Activated CD8-positive, alpha-beta T cell treated with anti-CD3 and anti-CD28 coated beads, Interleukin-2, amount 10 ng/mL, durations not matched to agents 7 days and 5 days (primary cell): ENCODE measurements around the gene CDYL. TPM values are rescaled to one million over a fixed set of nuclear protein-coding genes. Genes with fewer than 3 reads are reported as not detected.
"Not testable (repeated sequence)": the region's sequence is repeated elsewhere in the genome, so short reads cannot be mapped to it uniquely, and the experiment has no call there.

Experiments used
- ATAC-seq: fragments of 150-1000 bp; cut with Tn5 transposase; one replicate; pipeline ENCODE4 v1.10.0; 2021; ENCODE audit warnings: moderate library complexity
- CTCF ChIA-PET: fragments of 350-600 bp; sonication (Branson Sonifier 250); formaldehyde crosslinking; loops from one replicate; lab custom pipeline; 2021; ENCODE audit warnings: antibody characterized with exemption; lab: Charles Lee
- POLR2A ChIA-PET: fragments of 350-600 bp; sonication (Branson Sonifier 250); formaldehyde crosslinking; loops from one replicate; lab custom pipeline; 2021; ENCODE audit warnings: antibody characterized with exemption; lab: Charles Lee
- DNase-seq: peaks from one replicate; pipeline ENCODE4 v3.0.0-alpha.2; 2020
- H3K27ac Mint-ChIP-seq: one replicate; pipeline ENCODE4 v1.8.0; 2021; ENCODE audit warnings: mild to moderate bottlenecking, mixed read lengths
- H3K27me3 Mint-ChIP-seq: one replicate; pipeline ENCODE4 v1.8.0; 2021; ENCODE audit warnings: low read depth, mixed read lengths
- H3K36me3 Mint-ChIP-seq: one replicate; pipeline ENCODE4 v1.8.0; 2021; ENCODE audit warnings: low read depth, mixed read lengths
- H3K4me1 Mint-ChIP-seq: one replicate; pipeline ENCODE4 v1.8.0; 2021; ENCODE audit warnings: low read depth, mixed read lengths
- H3K4me3 Mint-ChIP-seq: one replicate; pipeline ENCODE4 v1.8.0; 2021; ENCODE audit warnings: mild to moderate bottlenecking, mixed read lengths
- H3K9me3 Mint-ChIP-seq: one replicate; pipeline ENCODE4 v1.8.0; 2022; ENCODE audit warnings: mixed read lengths; ENCODE audit not compliant: insufficient read depth
- total RNA-seq, 2 experiments: library from RNA; stranded (reverse); gene quantifications; one replicate each; pipeline ENCODE4 v1.2.3, GENCODE V29; 2021

Gene CDYL
- total RNA-seq, 2 experiments from 2014 or later = 32.5 to 36.3 TPM

- CTCF ChIA-PET = interaction anchor here (1.0 kb wide), 1 partner anchor 88 kb away, joined by 3 read pairs; no protein-coding TSS in a partner anchor
- no peak overlapping the region for H3K27ac Mint-ChIP-seq
- no peak for ATAC-seq
Observed at GRCh38 chr6:4819706-4820283, 43.6 kb downstream of the CDYL start.

GRCh38 chr6:4820704-4821276 is 44.6 kb downstream of the CDYL start:
- CTCF ChIA-PET = interaction anchor here (1.0 kb wide), 1 partner anchor 87 kb away, joined by 3 read pairs; no protein-coding TSS in a partner anchor
- peaks cover 6% of the 10 kb centered on the region for H3K9me3 Mint-ChIP-seq

More at GRCh38 chr6:4819706-4820283, 43.6 kb downstream of the CDYL start:
- POLR2A ChIA-PET = no interaction called here
- DNase-seq = no peak
- Mint-ChIP-seq H3K36me3 (peaks cover 10% of the 10 kb centered on the region), H3K27me3 (no peaks in the 10 kb centered on the region), H3K4me1 (peaks cover 11% of the 10 kb centered on the region), H3K9me3 (peaks cover 6% of the 10 kb centered on the region), H3K4me3 (no peak overlapping the region)

GRCh38 chr6:4822476-4822875 is 46.3 kb downstream of the CDYL start:
- no peak for DNase-seq
- ATAC-seq = no peak
- no peak overlapping the region for H3K4me3 Mint-ChIP-seq
- H3K27me3 Mint-ChIP-seq = no peaks in the 10 kb centered on the region
- no peak overlapping the region for H3K27ac Mint-ChIP-seq
- ChIA-PET CTCF (no interaction called here), POLR2A (no interaction called here)
- peaks cover 21% of the 10 kb centered on the region for H3K9me3 Mint-ChIP-seq
- H3K4me1 Mint-ChIP-seq = peaks cover 10% of the 10 kb centered on the region
- H3K36me3 Mint-ChIP-seq = peaks cover 16% of the 10 kb centered on the region

More at GRCh38 chr6:4820704-4821276, 44.6 kb downstream of the CDYL start:
- Mint-ChIP-seq H3K27ac (no peak overlapping the region), H3K27me3 (no peaks in the 10 kb centered on the region), H3K36me3 (peaks cover 10% of the 10 kb centered on the region), H3K4me1 (peaks cover 10% of the 10 kb centered on the region), H3K4me3 (no peak overlapping the region)
- no peak for DNase-seq
- POLR2A ChIA-PET = no interaction called here
- no peak for ATAC-seq

GRCh38 chr6:4828187-4828698 is 52.0 kb downstream of the CDYL start:
- Mint-ChIP-seq H3K27me3 (no peaks in the 10 kb centered on the region), H3K27ac (no peak overlapping the region), H3K9me3 (peaks cover 38% of the 10 kb centered on the region), H3K36me3 (peaks cover 23% of the 10 kb centered on the region), H3K4me1 (no peaks in the 10 kb centered on the region), H3K4me3 (no peak overlapping the region)
- DNase-seq (no peak), ATAC-seq (no peak)
- POLR2A ChIA-PET = no interaction called here
- CTCF ChIA-PET = interaction anchor here (1.4 kb wide), 1 partner anchor 17 kb away, joined by 4 read pairs; no protein-coding TSS in a partner anchor

- ChIA-PET CTCF (no interaction called here), POLR2A (no interaction called here)
- H3K27ac Mint-ChIP-seq = no peak overlapping the region
- DNase-seq (no peak), ATAC-seq (no peak)
- no peaks in the 10 kb centered on the region for H3K4me1 Mint-ChIP-seq
- H3K27me3 Mint-ChIP-seq = no peaks in the 10 kb centered on the region
- peaks cover 38% of the 10 kb centered on the region for H3K9me3 Mint-ChIP-seq
- H3K4me3 Mint-ChIP-seq = no peak overlapping the region
- H3K36me3 Mint-ChIP-seq = peaks cover 20% of the 10 kb centered on the region
Observed at GRCh38 chr6:4829089-4829488, 52.9 kb downstream of the CDYL start.

GRCh38 chr6:4835540-4835939 is 59.3 kb downstream of the CDYL start:
- DNase-seq, H3K27ac Mint-ChIP-seq, POLR2A ChIA-PET, H3K27me3 Mint-ChIP-seq, CTCF ChIA-PET, ATAC-seq, H3K4me3 Mint-ChIP-seq: not testable (repeated sequence)
- H3K4me1 Mint-ChIP-seq = peaks cover 12% of the 10 kb centered on the region
- H3K36me3 Mint-ChIP-seq = peaks cover 28% of the 10 kb centered on the region
- H3K9me3 Mint-ChIP-seq = peaks cover 25% of the 10 kb centered on the region

- Mint-ChIP-seq H3K4me3 (no peak overlapping the region), H3K4me1 (peaks cover 26% of the 10 kb centered on the region), H3K36me3 (peaks cover 48% of the 10 kb centered on the region), H3K27ac (no peak overlapping the region), H3K9me3 (peaks cover 49% of the 10 kb centered on the region), H3K27me3 (no peaks in the 10 kb centered on the region)
- ATAC-seq = no peak
- no peak for DNase-seq
- ChIA-PET CTCF (no interaction called here), POLR2A (no interaction called here)
Observed at GRCh38 chr6:4840169-4840568, 64.0 kb downstream of the CDYL start.

- no peak overlapping the region for H3K27ac Mint-ChIP-seq
- CTCF ChIA-PET = interaction anchor here (1.0 to 1.1 kb wide), 2 partner anchors 16 to 52 kb away, joined by 3 read pairs; no protein-coding TSS in a partner anchor
Observed at GRCh38 chr6:4844108-4844507, 67.9 kb downstream of the CDYL start.

GRCh38 chr6:4846387-4846786 is 70.2 kb downstream of the CDYL start:
- H3K9me3 Mint-ChIP-seq = peaks cover 18% of the 10 kb centered on the region
- no peak for ATAC-seq

More at GRCh38 chr6:4844108-4844507, 67.9 kb downstream of the CDYL start:
- Mint-ChIP-seq H3K36me3 (peaks cover 32% of the 10 kb centered on the region), H3K4me3 (no peak overlapping the region), H3K9me3 (peaks cover 33% of the 10 kb centered on the region), H3K27me3 (no peaks in the 10 kb centered on the region), H3K4me1 (peaks cover 29% of the 10 kb centered on the region)
- POLR2A ChIA-PET = interaction anchor here (0.6 kb wide), 1 partner anchor 255 kb away, joined by 4 read pairs; no protein-coding TSS in a partner anchor
- ATAC-seq (no peak), DNase-seq (peak; percentile 28)

GRCh38 chr6:4848382-4849068 is 72.3 kb downstream of the CDYL start:
- peaks cover 11% of the 10 kb centered on the region for H3K36me3 Mint-ChIP-seq
- no peak overlapping the region for H3K27ac Mint-ChIP-seq
- ChIA-PET CTCF (interaction anchor here (1.0 kb wide), 1 partner anchor 59 kb away, joined by 3 read pairs; no protein-coding TSS in a partner anchor), POLR2A (interaction anchor here (0.5 to 0.7 kb wide), 2 partner anchors 41 to 133 kb away, joined by 3 read pairs; no protein-coding TSS in a partner anchor)
- H3K27me3 Mint-ChIP-seq = no peaks in the 10 kb centered on the region
- ATAC-seq (no peak), DNase-seq (no peak)
- H3K4me3 Mint-ChIP-seq = no peak overlapping the region
- peaks cover 27% of the 10 kb centered on the region for H3K4me1 Mint-ChIP-seq
- H3K9me3 Mint-ChIP-seq = peaks cover 11% of the 10 kb centered on the region

More at GRCh38 chr6:4846387-4846786, 70.2 kb downstream of the CDYL start:
- H3K4me1 Mint-ChIP-seq = peaks cover 19% of the 10 kb centered on the region
- POLR2A ChIA-PET = no interaction called here
- no peaks in the 10 kb centered on the region for H3K27me3 Mint-ChIP-seq
- CTCF ChIA-PET = no interaction called here
- H3K36me3 Mint-ChIP-seq = peaks cover 20% of the 10 kb centered on the region
- H3K27ac Mint-ChIP-seq = no peak overlapping the region
- DNase-seq = no peak
- no peak overlapping the region for H3K4me3 Mint-ChIP-seq

GRCh38 chr6:4849226-4850022 is 73.2 kb downstream of the CDYL start:
- CTCF ChIA-PET = interaction anchor here (1.0 kb wide), 1 partner anchor 58 kb away, joined by 3 read pairs; no protein-coding TSS in a partner anchor
- Mint-ChIP-seq H3K4me3 (no peak overlapping the region), H3K27me3 (no peaks in the 10 kb centered on the region), H3K36me3 (peaks cover 4% of the 10 kb centered on the region), H3K4me1 (peaks cover 31% of the 10 kb centered on the region), H3K9me3 (peaks cover 2% of the 10 kb centered on the region), H3K27ac (no peak overlapping the region)
- no peak for ATAC-seq
- DNase-seq = no peak
- POLR2A ChIA-PET = interaction anchor here (0.5 to 1.5 kb wide), 3 partner anchors 40 to 183 kb away, joined by 3 read pairs; no protein-coding TSS in a partner anchor
